ENCODE measurements around the gene PLEKHA1.

- TF ChIP-seq CTCF (conservative IDR thresholded peaks at IDR 0.05; ENCODE audit: low read length) (no peak), EZH2phosphoT487 (IDR thresholded peaks at IDR 0.05; ENCODE audit: borderline replicate concordance, low read depth, low read length) (no peak)
Measured at GRCh38 chr10:122464250-122464510, 89.7 kb downstream of the PLEKHA1 start.

Measured in OCI-LY7 (cell line).